GM10847 (cell line): ENCODE results near the gene BEAN1.

Experiments
- POLR2A ChIP-seq: IDR thresholded peaks from 2 replicates; pipeline ENCODE4 v1.6.1; 2011; ENCODE audit not compliant: insufficient read length; ENCODE audit errors: extremely low read depth

Gene BEAN1

GRCh38 chr16:66462912-66463311, 35.8 kb downstream of the BEAN1 start:
- no peak for TF ChIP-seq POLR2A

GRCh38 chr16:66467611-66468010, 40.5 kb downstream of the BEAN1 start:
- no peak for TF ChIP-seq POLR2A

- TF ChIP-seq POLR2A: no peak
Observed at GRCh38 chr16:66468321-66468965, 41.3 kb downstream of the BEAN1 start.

- TF ChIP-seq POLR2A: no peak
Observed at GRCh38 chr16:66469291-66469946, 42.3 kb downstream of the BEAN1 start.

- no peak for TF ChIP-seq POLR2A
Observed at GRCh38 chr16:66469947-66470546, 43.0 kb downstream of the BEAN1 start.

- no peak for TF ChIP-seq POLR2A
Observed at GRCh38 chr16:66470556-66470955, 43.5 kb downstream of the BEAN1 start.

GRCh38 chr16:66471264-66471663, 44.2 kb downstream of the BEAN1 start:
- TF ChIP-seq POLR2A: no peak

GRCh38 chr16:66471716-66472393, 44.8 kb downstream of the BEAN1 start:
- no peak for TF ChIP-seq POLR2A

GRCh38 chr16:66473051-66473571, 46.0 kb downstream of the BEAN1 start:
- TF ChIP-seq POLR2A: no peak

- no peak for TF ChIP-seq POLR2A
Observed at GRCh38 chr16:66473654-66474519, 46.8 kb downstream of the BEAN1 start.

GRCh38 chr16:66474750-66475199, 47.7 kb downstream of the BEAN1 start:
- TF ChIP-seq POLR2A: no peak

GRCh38 chr16:66475232-66475631, 48.1 kb downstream of the BEAN1 start:
- TF ChIP-seq POLR2A: no peak

- no peak for TF ChIP-seq POLR2A
Observed at GRCh38 chr16:66476328-66477027, 49.4 kb downstream of the BEAN1 start.

- no peak for TF ChIP-seq POLR2A
Observed at GRCh38 chr16:66477028-66477515, 50.0 kb downstream of the BEAN1 start.

GRCh38 chr16:66478733-66479511, 51.8 kb downstream of the BEAN1 start:
- TF ChIP-seq POLR2A: no peak
